Breast epithelium (tissue), 4 donors: ENCODE measurements around the gene G6PC3. TPM values are rescaled to one million over a fixed set of nuclear protein-coding genes. Genes with fewer than 3 reads are reported as not detected.

Source experiments
- DNase-seq, 2 donors: peaks; one replicate each; pipeline ENCODE4 v3.0.0-alpha.2; 2019; ENCODE audit warnings: low spot score in 2 of 2
- H3K27ac ChIP-seq, 2 donors: fragments of 200-600 bp; sonication (generic) in 1 of 2; one replicate each; pipeline ENCODE4 v1.5.1; 2016 to 2019; ENCODE audit warnings: mild to moderate bottlenecking in 1 of 2
- H3K27me3 ChIP-seq, 2 donors: fragments of 200-600 bp; sonication (generic) in 1 of 2; one replicate each; pipeline versions ENCODE4 v1.5.1 to v1.6.0; 2017 to 2019; ENCODE audit warnings: control low read depth in 1 of 2, mild to moderate bottlenecking in 1 of 2
- H3K36me3 ChIP-seq: fragments of 200-600 bp; one replicate; pipeline ENCODE4 v1.5.1; 2019
- H3K4me1 ChIP-seq, 2 donors: fragments of 200-600 bp; sonication (generic); one replicate each; pipeline ENCODE4 v1.5.1; 2016 to 2019; ENCODE audit warnings: control low read depth in 1 of 2
- H3K4me3 ChIP-seq, 3 donors: fragments of 200-600 bp; sonication (generic); 1 replicate in 2 of 3; 2 replicates in 1 of 3; pipeline ENCODE4 v1.5.1; 2016 to 2019; ENCODE audit warnings: mild to moderate bottlenecking in 3 of 3, moderate library complexity in 2 of 3
- H3K9me3 ChIP-seq, 2 donors: fragments of 200-600 bp; sonication (generic) in 1 of 2; one replicate each; pipeline ENCODE4 v1.5.1; 2016 to 2019; ENCODE audit warnings: control low read depth in 1 of 2
- POLR2A ChIP-seq: fragments of 450-650 bp; IDR thresholded peaks from one replicate; pipeline ENCODE4 v1.6.1; 2016; ENCODE audit warnings: antibody characterized with exemption, mild to moderate bottlenecking, moderate library complexity
- POLR2AphosphoS5 ChIP-seq, 3 donors: sonication (generic); formaldehyde crosslinking; IDR thresholded peaks; one replicate each; pipeline ENCODE4 v1.6.1; 2017; ENCODE audit warnings: antibody characterized with exemption in 3 of 3
- intact Hi-C: fragments of 100-400 bp; cut with DNase I; formaldehyde crosslinking; loops from one replicate; pipeline ENCODE4 v1.15.1; 2023; ENCODE audit warnings: low total_unique reads
- total RNA-seq, 3 donors: library from RNA; depleted of rRNA; stranded (reverse); fragments of >200 nt; gene quantifications; one replicate each; pipeline ENCODE4 v1.1.0, GENCODE V29; 2016
- TF ChIP-seq, protein P1 (sequence below), 3 donors: fragments of 450-650 bp; IDR thresholded peaks; one replicate each; pipeline ENCODE4 v1.5.1; 2016 to 2017; ENCODE audit warnings: antibody characterized with exemption in 3 of 3, mild to moderate bottlenecking in 3 of 3, moderate library complexity in 3 of 3

The G6PC3 gene
- total RNA-seq, 3 donors from 2014 or later: 34.7 to 39.8 (median 35.4) TPM

DNA sequence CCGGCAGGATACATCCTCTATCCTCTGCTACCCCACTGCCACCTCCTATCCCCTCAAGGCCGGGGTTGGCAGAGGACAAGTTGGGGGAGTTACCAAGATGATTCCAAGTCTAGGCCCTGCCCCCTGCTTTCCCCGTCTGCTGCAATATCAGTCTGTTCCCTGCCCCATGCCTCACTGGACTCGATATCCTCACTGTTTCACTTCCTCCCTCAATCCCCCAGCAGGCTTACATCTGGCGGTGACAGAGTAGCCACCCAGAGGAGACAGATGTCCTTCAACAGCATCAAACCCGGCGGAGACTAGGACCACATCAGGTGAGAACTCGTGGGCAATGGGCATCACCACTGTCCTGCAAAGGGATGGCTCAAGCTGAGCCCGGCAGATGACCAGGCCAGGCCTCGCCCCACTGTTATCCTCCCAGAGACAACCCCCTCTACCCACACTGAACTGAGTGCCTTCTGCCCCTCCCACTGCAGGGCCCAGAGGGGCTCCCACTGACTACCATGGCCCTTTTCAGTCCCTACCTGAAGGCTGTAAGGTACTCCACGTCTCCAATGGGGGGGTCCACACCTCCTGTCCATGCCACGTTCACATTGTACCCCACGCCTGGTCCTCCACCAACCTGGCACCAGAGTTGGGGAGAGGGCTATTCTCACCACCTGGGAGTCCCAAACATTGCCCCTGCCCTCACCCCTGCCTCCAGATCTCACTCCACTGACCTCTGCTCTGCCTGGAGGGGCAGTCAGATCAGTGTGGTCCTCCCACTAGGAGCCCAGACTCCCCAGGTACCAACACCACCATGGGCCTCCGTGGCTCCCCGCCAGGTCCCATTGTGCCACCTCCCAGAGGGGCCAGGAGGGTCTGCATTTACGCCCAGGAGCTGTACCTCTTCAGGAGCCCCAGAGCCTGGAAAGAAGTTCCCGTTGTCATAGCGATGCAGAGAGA lies 9.6 kb downstream of the G6PC3 start:
- Histone ChIP-seq H3K4me3 (no peak overlapping the region), H3K4me1 (no peaks in the 10 kb centered on the region), H3K36me3 (peaks cover 9% of the 10 kb centered on the region), H3K9me3 (no peaks in the 10 kb centered on the region), H3K27me3 (no peaks in the 10 kb centered on the region), H3K27ac (no peak overlapping the region)
- TF ChIP-seq POLR2AphosphoS5 (IDR thresholded peaks at IDR 0.05) (no peak), POLR2A (no peak)
- TF ChIP-seq, protein P1, sequence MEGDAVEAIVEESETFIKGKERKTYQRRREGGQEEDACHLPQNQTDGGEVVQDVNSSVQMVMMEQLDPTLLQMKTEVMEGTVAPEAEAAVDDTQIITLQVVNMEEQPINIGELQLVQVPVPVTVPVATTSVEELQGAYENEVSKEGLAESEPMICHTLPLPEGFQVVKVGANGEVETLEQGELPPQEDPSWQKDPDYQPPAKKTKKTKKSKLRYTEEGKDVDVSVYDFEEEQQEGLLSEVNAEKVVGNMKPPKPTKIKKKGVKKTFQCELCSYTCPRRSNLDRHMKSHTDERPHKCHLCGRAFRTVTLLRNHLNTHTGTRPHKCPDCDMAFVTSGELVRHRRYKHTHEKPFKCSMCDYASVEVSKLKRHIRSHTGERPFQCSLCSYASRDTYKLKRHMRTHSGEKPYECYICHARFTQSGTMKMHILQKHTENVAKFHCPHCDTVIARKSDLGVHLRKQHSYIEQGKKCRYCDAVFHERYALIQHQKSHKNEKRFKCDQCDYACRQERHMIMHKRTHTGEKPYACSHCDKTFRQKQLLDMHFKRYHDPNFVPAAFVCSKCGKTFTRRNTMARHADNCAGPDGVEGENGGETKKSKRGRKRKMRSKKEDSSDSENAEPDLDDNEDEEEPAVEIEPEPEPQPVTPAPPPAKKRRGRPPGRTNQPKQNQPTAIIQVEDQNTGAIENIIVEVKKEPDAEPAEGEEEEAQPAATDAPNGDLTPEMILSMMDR (IDR thresholded peaks at IDR 0.05): no peak
- no peak for DNase-seq
- intact Hi-C loops: no loop called here

DNA sequence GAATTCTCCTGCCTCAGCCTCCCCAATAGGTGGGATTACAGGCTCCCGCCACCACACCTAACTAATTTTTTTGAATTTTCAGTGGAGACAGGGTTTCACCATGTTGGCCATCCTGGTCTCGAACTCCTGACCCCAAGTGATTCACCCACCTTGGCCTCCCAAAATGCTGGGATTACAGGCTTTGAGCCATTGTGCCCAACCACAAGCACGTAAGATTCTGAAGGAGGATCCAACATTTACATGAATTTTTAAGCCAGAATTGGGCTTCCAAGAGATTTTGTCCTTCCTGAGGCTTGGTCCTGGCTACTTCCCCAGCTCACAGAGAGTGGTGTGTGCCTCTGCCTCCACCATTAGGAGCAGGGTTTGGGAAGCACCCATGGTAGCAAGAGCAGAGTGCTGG lies 11.1 kb downstream of the G6PC3 start:
- Histone ChIP-seq H3K36me3 (peaks cover 3% of the 10 kb centered on the region), H3K4me3 (no peak overlapping the region), H3K4me1 (no peaks in the 10 kb centered on the region), H3K27me3 (no peaks in the 10 kb centered on the region), H3K9me3 (no peaks in the 10 kb centered on the region), H3K27ac (no peak overlapping the region)
- no peak for DNase-seq
- TF ChIP-seq POLR2A (no peak), POLR2AphosphoS5 (IDR thresholded peaks at IDR 0.05) (no peak)
- TF ChIP-seq, protein P1 (IDR thresholded peaks at IDR 0.05): no peak
- intact Hi-C loops: no loop called here

DNA sequence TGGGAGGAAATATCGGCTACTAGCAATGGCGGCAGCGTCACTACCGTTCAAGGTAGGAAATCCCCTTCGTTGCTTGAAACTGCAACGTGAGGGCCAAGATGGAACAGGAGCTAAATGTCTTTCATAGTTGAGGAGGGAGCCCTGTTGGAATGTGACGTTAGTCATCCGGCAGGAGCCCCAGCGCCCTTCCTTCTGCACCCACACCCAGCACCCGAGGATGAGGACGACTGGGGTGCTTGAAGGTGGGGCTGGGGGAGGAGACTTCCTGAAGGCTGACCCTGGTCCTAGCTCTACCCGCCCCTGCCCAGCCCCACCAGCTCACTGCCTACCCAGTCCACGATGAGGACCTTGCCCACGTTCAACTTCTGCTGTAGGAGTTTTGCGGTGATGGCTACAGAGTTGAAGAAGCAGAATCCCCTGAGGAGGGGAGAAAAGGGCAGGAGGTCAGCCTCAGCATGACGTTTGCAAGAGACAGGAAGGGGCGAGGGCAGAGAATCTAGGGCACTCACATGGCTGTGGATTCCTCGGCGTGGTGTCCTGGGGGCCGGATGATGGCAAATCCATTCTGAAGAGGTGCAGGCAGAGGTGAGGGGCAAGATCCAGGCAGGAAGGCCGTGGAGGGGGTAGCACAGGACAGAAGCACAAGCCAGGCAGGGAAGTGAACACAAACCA lies 11.9 kb downstream of the G6PC3 start:
- no peak for DNase-seq
- H3K27me3 ChIP-seq: no peaks in the 10 kb centered on the region
- no peaks in the 10 kb centered on the region for H3K9me3 ChIP-seq
- peaks cover 0 to 5% of the 10 kb centered on the region in 2 donors for H3K4me1 ChIP-seq
- no peak overlapping the region for H3K27ac ChIP-seq
- H3K4me3 ChIP-seq: no peak overlapping the region
- TF ChIP-seq POLR2AphosphoS5 (IDR thresholded peaks at IDR 0.05) (no peak), POLR2A (no peak)
- TF ChIP-seq, protein P1 (IDR thresholded peaks at IDR 0.05): no peak
- H3K36me3 ChIP-seq: peaks cover 3% of the 10 kb centered on the region
- intact Hi-C loops: no loop called here

DNA sequence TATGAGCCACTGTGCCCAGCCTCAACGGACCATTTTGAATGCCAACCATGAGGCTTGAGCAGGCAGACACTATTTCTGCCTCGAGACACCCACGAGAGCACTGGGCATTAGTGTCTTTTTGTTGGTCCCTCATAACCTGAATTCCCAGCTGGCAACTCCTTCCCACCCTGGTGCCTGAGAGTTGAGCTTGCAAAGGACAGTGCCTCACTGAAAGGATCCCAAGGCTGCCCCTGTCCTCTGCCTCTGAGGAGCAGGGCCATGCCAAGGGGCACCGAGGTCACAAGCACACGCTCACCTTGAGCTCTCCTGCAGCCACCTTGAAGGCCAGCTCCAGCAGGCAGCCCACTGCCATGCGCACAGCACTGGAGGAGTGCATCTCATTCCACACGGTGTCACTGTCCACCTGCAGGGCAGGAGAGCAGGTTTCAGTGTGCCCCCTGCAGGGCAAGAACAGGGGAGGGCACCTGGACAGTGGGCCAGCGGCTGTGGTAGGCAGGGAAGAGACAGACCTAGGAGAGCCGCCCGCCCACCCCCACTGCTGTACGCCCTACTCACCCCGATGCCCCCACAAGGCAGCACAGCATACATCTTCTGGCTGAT lies 12.8 kb downstream of the G6PC3 start:
- H3K4me3 ChIP-seq: no peak overlapping the region
- DNase-seq: no peak
- intact Hi-C loops: no loop called here

More for the DNA sequence above, 12.8 kb downstream of the G6PC3 start:
- Histone ChIP-seq H3K4me1 (peaks cover 0 to 7% of the 10 kb centered on the region in 2 donors), H3K27me3 (no peaks in the 10 kb centered on the region), H3K27ac (no peak overlapping the region), H3K36me3 (peaks cover under 1% of the 10 kb centered on the region), H3K9me3 (no peaks in the 10 kb centered on the region)
- no peak for TF ChIP-seq POLR2A
- TF ChIP-seq POLR2AphosphoS5 (IDR thresholded peaks at IDR 0.05): no peak
- TF ChIP-seq, protein P1 (IDR thresholded peaks at IDR 0.05): no peak
